Natural killer cell (primary cell): Measurements from ENCODE around the gene FAM43A. TPM values are rescaled to one million over a fixed set of nuclear protein-coding genes. Genes with fewer than 3 reads are reported as not detected.

ENCODE experiments used
- ATAC-seq, 3 donors: fragments of 150-1000 bp in 2 of 3; fragments of 200-7000 bp in 1 of 3; cut with Tn5 transposase; 1 replicate in 1 of 3; 2 replicates in 2 of 3; pipeline ENCODE4 v1.10.0; 2021; ENCODE audit warnings: mild to moderate bottlenecking in 2 of 3, moderate library complexity in 2 of 3
- DNase-seq, 2 donors: peaks; one replicate each; pipeline versions ENCODE4 v3.0.0 to v3.0.0-alpha.2; 2013 to 2021; ENCODE audit warnings: mixed read lengths in 1 of 2
- H3K27ac ChIP-seq: one replicate; pipeline ENCODE4 v1.5.1; 2013; ENCODE audit warnings: mild to moderate bottlenecking, low read length
- H3K27me3 ChIP-seq: one replicate; pipeline ENCODE4 v1.6.1; 2013; ENCODE audit warnings: low read length; ENCODE audit not compliant: control insufficient read depth, insufficient read depth
- H3K36me3 ChIP-seq: one replicate; pipeline ENCODE4 v1.6.1; 2013; ENCODE audit warnings: low read length; ENCODE audit not compliant: control insufficient read depth, insufficient read depth
- H3K4me1 ChIP-seq: one replicate; pipeline ENCODE4 v1.6.1; 2013; ENCODE audit warnings: low read length; ENCODE audit not compliant: control insufficient read depth, insufficient read depth
- H3K4me3 ChIP-seq: one replicate; pipeline ENCODE4 v1.5.1; 2013; ENCODE audit warnings: low read length
- H3K9me3 ChIP-seq: one replicate; pipeline ENCODE4 v1.6.1; 2013; ENCODE audit warnings: low read length; ENCODE audit not compliant: control insufficient read depth, insufficient read depth
- H3K27ac Mint-ChIP-seq, 2 donors: one replicate each; pipeline ENCODE4 v1.8.0; 2022; ENCODE audit warnings: mild to moderate bottlenecking in 2 of 2, mixed read lengths in 2 of 2, moderate library complexity in 1 of 2
- H3K27me3 Mint-ChIP-seq, 2 donors: one replicate each; pipeline ENCODE4 v1.8.0; 2022; ENCODE audit warnings: low read depth in 2 of 2, mixed read lengths in 2 of 2
- H3K36me3 Mint-ChIP-seq: one replicate; pipeline ENCODE4 v1.8.0; 2022; ENCODE audit warnings: mixed read lengths
- H3K4me1 Mint-ChIP-seq, 2 donors: one replicate each; pipeline ENCODE4 v1.8.0; 2022; ENCODE audit warnings: mixed read lengths in 2 of 2
- H3K4me3 Mint-ChIP-seq: one replicate; pipeline ENCODE4 v1.8.0; 2022; ENCODE audit warnings: mild to moderate bottlenecking, moderate library complexity, mixed read lengths
- H3K9me3 Mint-ChIP-seq, 2 donors: one replicate each; pipeline ENCODE4 v1.8.0; 2022; ENCODE audit warnings: mixed read lengths in 2 of 2
- CTCF ChIP-seq: fragments of 200-600 bp; IDR thresholded peaks from one replicate; pipeline ENCODE4 v1.8.0; 2022; ENCODE audit warnings: antibody characterized with exemption
- WGBS: methylation state at CpG from one replicate; pipeline ENCODE4 v1.1.7; 2013; ENCODE audit warnings: missing lambda C conversion rate; ENCODE audit not compliant: insufficient coverage; 5-methylcytosine and 5-hydroxymethylcytosine counted together
- intact Hi-C: fragments of 100-400 bp; cut with micrococcal nuclease; formaldehyde crosslinking; loops from one replicate; pipeline ENCODE4 v1.14.2; 2022
- total RNA-seq, 4 donors: library from RNA; stranded (reverse); fragments of 120-200 nt in 1 of 4; gene quantifications; one replicate each; pipeline versions ENCODE4 v1.2.3 to v1.2.4, GENCODE V29; 2013 to 2022

The FAM43A gene
- total RNA-seq, 3 donors from 2014 or later (not counting 1 experiment from before 2014, with no cell fraction given), result 13.2 to 35.2 (median 21.6) TPM

GRCh38 chr3:194720048-194720447, 34.4 kb downstream of the FAM43A start:
- ATAC-seq (no peak), DNase-seq (no peak)
- Histone ChIP-seq H3K27ac (no peak overlapping the region), H3K27me3 (no peaks in the 10 kb centered on the region), H3K4me1 (peaks cover 19% of the 10 kb centered on the region), H3K36me3 (no peaks in the 10 kb centered on the region), H3K9me3 (no peaks in the 10 kb centered on the region), H3K4me3 (no peak overlapping the region)
- Mint-ChIP-seq H3K27me3 (no peaks in the 10 kb centered on the region), H3K27ac (no peak overlapping the region), H3K4me3 (no peak overlapping the region), H3K4me1 (peaks cover 18 to 19% of the 10 kb centered on the region in 2 donors), H3K36me3 (no peaks in the 10 kb centered on the region), H3K9me3 (no peaks in the 10 kb centered on the region)
- 89% methylated on average over 6 of the region's 6 CpGs for WGBS
- no peak for TF ChIP-seq CTCF
- intact Hi-C loops, result no loop called here

GRCh38 chr3:194723846-194724618, 38.3 kb downstream of the FAM43A start:
- Mint-ChIP-seq H3K4me3 (no peak overlapping the region), H3K9me3 (no peaks in the 10 kb centered on the region), H3K36me3 (no peaks in the 10 kb centered on the region), H3K27me3 (no peaks in the 10 kb centered on the region), H3K27ac (no peak overlapping the region), H3K4me1 (no peaks in the 10 kb centered on the region)
- 86% methylated on average over 7 of the region's 7 CpGs for WGBS
- H3K27me3 ChIP-seq, result no peaks in the 10 kb centered on the region
- H3K4me3 ChIP-seq, result no peak overlapping the region
- DNase-seq (no peak), ATAC-seq (no peak)
- intact Hi-C loops, result no loop called here
- no peaks in the 10 kb centered on the region for H3K9me3 ChIP-seq
- no peak overlapping the region for H3K27ac ChIP-seq
- no peak for TF ChIP-seq CTCF
- no peaks in the 10 kb centered on the region for H3K4me1 ChIP-seq
- H3K36me3 ChIP-seq, result no peaks in the 10 kb centered on the region

- Histone ChIP-seq H3K9me3 (no peaks in the 10 kb centered on the region), H3K4me3 (no peak overlapping the region), H3K27ac (no peak overlapping the region), H3K27me3 (no peaks in the 10 kb centered on the region), H3K4me1 (no peaks in the 10 kb centered on the region), H3K36me3 (no peaks in the 10 kb centered on the region)
- Mint-ChIP-seq H3K9me3 (no peaks in the 10 kb centered on the region), H3K4me1 (no peaks in the 10 kb centered on the region), H3K27ac (no peak overlapping the region), H3K4me3 (no peak overlapping the region), H3K36me3 (no peaks in the 10 kb centered on the region), H3K27me3 (peaks cover 0 to 2% of the 10 kb centered on the region in 2 donors)
- DNase-seq, result no peak
- no peak for TF ChIP-seq CTCF
- no peak for ATAC-seq
- 91% methylated on average over 5 of the region's 5 CpGs for WGBS
- intact Hi-C loops, result no loop called here
Observed at GRCh38 chr3:194725346-194725745, 39.7 kb downstream of the FAM43A start.
